Immature natural killer cell (primary cell): ENCODE data around the gene TOR4A. TPM values are rescaled to one million over a fixed set of nuclear protein-coding genes. Genes with fewer than 3 reads are reported as not detected.
"Not testable (repeated sequence)": the region's sequence is repeated elsewhere in the genome, so short reads cannot be mapped to it uniquely, and the experiment has no call there.

ENCODE experiments used
- DNase-seq, 3 donors: peaks; one replicate each; pipeline ENCODE4 v3.0.0; 2022; ENCODE audit warnings: mixed read lengths in 1 of 3
- H3K27ac Mint-ChIP-seq, 6 donors: one replicate each; pipeline ENCODE4 v1.8.0; 2020; ENCODE audit warnings: mixed read lengths in 6 of 6, mild to moderate bottlenecking in 5 of 6, inconsistent platforms in 4 of 6, moderate library complexity in 3 of 6
- H3K27me3 Mint-ChIP-seq, 3 donors: one replicate each; pipeline ENCODE4 v1.8.0; 2020 to 2021; ENCODE audit warnings: low read depth in 3 of 3, mild to moderate bottlenecking in 3 of 3, mixed read lengths in 3 of 3, moderate library complexity in 3 of 3, inconsistent platforms in 1 of 3
- H3K36me3 Mint-ChIP-seq, 3 donors: one replicate each; pipeline ENCODE4 v1.8.0; 2020; ENCODE audit warnings: mixed read lengths in 3 of 3, inconsistent platforms in 2 of 3, mild to moderate bottlenecking in 2 of 3
- H3K4me1 Mint-ChIP-seq, 2 donors: one replicate each; pipeline ENCODE4 v1.8.0; 2020; ENCODE audit warnings: inconsistent platforms in 2 of 2, mild to moderate bottlenecking in 2 of 2, mixed read lengths in 2 of 2, moderate library complexity in 1 of 2
- H3K4me3 Mint-ChIP-seq, 5 donors: one replicate each; pipeline ENCODE4 v1.8.0; 2020; ENCODE audit warnings: mild to moderate bottlenecking in 5 of 5, mixed read lengths in 5 of 5, inconsistent platforms in 3 of 5, moderate library complexity in 3 of 5
- H3K9me3 Mint-ChIP-seq, 6 donors: one replicate each; pipeline ENCODE4 v1.8.0; 2020; ENCODE audit warnings: mild to moderate bottlenecking in 6 of 6, mixed read lengths in 6 of 6, inconsistent platforms in 4 of 6, moderate library complexity in 3 of 6
- polyA plus RNA-seq, 3 donors: library from polyadenylated mRNA; unstranded; fragments of 300-500 nt; fragmentation: Illumina TruSeq; gene quantifications; one replicate each; pipeline ENCODE4 v1.2.3, GENCODE V29; 2021

Gene TOR4A
- polyA plus RNA-seq, 3 donors from 2014 or later, result 4.9 to 13.9 (median 7.2) TPM

DNA sequence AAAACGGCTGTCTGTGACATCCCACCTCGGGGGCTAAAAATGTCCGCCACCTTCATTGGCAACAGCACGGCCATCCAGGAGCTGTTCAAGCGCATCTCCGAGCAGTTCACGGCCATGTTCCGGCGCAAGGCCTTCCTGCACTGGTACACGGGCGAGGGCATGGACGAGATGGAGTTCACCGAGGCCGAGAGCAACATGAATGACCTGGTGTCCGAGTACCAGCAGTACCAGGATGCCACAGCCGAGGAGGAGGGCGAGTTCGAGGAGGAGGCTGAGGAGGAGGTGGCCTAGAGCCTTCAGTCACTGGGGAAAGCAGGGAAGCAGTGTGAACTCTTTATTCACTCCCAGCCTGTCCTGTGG lies 34.3 kb upstream of the TOR4A start:
- H3K4me1 Mint-ChIP-seq, result peaks cover 28% of the 10 kb centered on the region in 2 donors
- not testable (repeated sequence) for H3K36me3 Mint-ChIP-seq, H3K27ac Mint-ChIP-seq, H3K9me3 Mint-ChIP-seq
- peaks cover 12 to 28% (median 25%) of the 10 kb centered on the region in 3 donors for H3K27me3 Mint-ChIP-seq
- H3K4me3 Mint-ChIP-seq, result peak overlapping the region in 2 of 5 donors; percentile 21 to 24
- peak in 1 of 3 donors; percentile 14 for DNase-seq

DNA sequence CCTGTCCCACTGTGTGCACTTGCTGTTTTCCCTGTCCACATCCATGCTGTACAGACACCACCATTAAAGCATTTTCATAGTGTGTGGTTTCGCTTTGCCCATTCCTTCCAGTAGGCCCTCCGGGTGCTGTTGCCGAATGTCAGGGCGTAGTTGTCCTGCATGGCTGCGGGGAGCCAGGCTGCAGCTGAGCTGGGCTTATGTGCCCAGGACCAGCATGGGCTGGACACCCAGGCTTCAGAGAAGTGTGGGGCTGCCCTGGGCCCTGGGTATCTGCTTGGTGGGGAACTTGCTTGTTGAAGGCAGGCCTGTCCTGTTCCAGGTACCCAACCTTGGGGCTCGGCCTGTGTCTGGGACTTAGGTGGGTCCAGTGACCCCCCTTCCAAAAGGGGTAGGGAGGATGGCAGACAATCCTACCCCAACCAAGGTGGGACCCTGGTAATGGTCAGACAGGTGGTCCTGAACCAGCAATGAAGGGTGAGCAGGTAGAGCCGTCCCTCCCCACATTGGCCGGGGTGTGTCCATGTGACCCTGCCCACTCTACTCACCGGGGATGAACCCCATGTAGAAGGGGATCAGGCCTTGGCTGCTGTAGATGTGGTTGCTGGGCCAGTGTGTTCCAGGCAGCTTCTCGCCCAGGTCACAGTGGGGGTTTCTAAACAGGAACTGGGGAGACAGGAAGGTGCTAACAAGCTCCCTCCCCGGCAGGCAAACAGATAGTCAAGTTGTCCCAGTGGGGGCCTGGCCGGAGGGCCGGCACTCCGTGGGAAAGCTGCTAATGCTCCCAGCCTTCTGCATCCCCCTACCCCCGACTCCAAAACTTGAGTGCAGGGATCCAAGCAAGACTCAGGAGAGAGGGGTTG lies 33.7 kb upstream of the TOR4A start:
- H3K4me1 Mint-ChIP-seq, result peaks cover 25 to 27% of the 10 kb centered on the region in 2 donors
- DNase-seq, result peak in 2 of 3 donors; percentile 15 to 16
- peaks cover 0 to 3% (median 0%) of the 10 kb centered on the region in 3 donors for H3K36me3 Mint-ChIP-seq
- H3K9me3 Mint-ChIP-seq, result no peaks in the 10 kb centered on the region
- H3K27me3 Mint-ChIP-seq, result peaks cover 12 to 28% (median 25%) of the 10 kb centered on the region in 3 donors
- no peak overlapping the region for H3K27ac Mint-ChIP-seq
- peak overlapping the region in 2 of 5 donors; percentile 27 to 36 for H3K4me3 Mint-ChIP-seq

DNA sequence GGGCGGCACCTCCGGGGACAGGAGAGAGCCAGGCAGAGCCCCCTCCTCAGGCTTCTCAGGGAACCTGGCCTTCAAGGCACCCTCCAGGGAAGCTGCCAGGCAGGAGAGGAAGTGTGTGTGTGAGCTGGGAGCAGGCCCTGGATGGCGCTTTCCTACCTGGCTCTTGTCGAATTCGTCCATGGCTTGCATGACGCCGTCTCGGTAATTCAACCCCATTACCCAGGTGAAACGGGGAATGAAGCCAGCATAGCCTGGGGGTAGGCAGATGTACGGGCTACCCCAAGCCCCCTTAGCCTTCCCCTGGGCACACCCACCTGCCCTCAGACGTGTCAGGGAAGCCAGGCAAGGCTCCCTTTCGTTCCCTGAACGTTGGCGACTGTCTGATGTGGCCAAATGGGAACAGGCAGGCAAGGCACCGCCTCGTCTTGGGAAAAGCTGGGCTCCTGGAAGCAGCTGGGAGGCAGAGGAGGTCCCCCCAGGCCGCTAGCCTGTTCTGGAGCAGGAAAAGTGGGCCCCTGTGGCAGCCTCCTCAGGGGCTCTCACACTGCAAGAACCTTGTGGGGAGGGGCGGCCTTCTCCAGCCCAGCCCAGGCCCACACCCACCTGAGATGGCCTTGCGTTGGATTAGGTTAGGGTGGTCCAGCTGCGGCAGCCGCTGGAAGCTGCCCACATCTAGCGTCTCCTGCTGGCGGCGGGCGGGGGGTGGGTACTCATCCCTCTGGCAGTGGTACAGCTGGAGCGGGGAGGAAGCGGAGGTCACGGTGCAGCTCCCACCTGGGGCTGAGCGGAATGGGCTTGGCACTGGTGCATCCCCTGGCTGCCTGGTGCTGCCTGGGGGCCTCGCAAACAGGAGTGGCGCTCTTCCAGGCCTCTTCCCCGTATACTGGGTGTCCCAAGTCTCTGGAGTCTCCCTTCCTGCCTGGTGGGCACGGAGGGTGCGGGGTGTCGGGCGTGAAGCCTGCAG lies 32.8 kb upstream of the TOR4A start:
- Mint-ChIP-seq H3K9me3 (no peaks in the 10 kb centered on the region), H3K27me3 (peaks cover 12 to 26% (median 25%) of the 10 kb centered on the region in 3 donors), H3K4me3 (no peak overlapping the region), H3K36me3 (peaks cover 0 to 3% (median 0%) of the 10 kb centered on the region in 3 donors), H3K27ac (no peak overlapping the region), H3K4me1 (peaks cover 19 to 22% of the 10 kb centered on the region in 2 donors)
- no peak for DNase-seq

DNA sequence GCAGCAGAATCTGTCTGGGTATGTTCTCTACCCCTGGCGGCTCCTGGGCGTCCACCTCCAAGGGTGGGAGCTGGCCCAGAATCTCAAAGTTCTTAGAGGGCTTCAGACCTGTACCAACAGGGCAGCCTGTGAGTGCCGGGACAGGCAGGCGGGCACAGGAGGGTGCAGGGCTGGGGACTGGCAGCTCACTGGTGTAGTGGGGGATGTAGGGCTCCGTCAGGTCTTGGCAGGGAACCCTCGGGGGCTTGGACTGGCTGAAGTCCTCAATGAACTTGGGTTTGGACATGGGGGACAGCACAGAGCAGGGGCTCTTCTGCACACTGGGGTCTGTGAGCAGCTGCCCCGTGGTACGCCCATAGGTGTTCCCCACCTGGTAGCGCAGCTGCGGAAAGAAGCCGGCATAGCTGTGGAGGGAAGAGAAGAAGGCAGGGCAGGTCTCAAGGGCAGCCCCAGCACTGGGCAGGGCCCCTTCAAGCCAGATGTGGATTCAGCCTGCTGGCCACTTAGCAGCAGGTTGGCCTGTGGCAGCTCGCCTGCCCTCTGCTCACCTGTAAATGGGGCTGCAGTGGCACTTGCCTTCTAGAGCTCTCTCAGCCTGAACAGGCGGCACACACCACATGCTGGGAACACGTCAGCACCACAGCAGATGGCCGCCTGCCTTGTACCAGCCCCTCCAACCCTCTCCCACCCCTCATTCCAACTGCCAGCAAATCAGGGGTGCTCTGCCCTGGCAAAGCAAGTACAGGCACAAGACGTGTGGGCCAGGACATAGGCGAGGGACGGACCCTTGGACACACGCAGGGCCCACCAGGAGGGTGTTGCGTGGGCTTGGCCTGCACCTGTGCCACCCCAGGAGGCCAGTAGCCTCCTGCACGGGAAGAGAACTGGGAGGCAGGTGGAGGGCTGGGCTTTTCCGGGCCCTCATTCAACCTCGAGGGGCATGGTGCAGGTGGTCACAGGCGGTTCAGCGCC lies 31.8 kb upstream of the TOR4A start:
- H3K27ac Mint-ChIP-seq, result no peak overlapping the region
- no peaks in the 10 kb centered on the region for H3K9me3 Mint-ChIP-seq
- peaks cover 12 to 25% (median 20%) of the 10 kb centered on the region in 3 donors for H3K27me3 Mint-ChIP-seq
- H3K36me3 Mint-ChIP-seq, result peaks cover 0 to 3% (median 0%) of the 10 kb centered on the region in 3 donors
- no peak for DNase-seq
- H3K4me3 Mint-ChIP-seq, result no peak overlapping the region
- peaks cover 16 to 22% of the 10 kb centered on the region in 2 donors for H3K4me1 Mint-ChIP-seq

GRCh38 chr9:137247135-137247915 lies 30.2 kb upstream of the TOR4A start:
- no peak for DNase-seq
- H3K4me1 Mint-ChIP-seq, result peaks cover 11 to 13% of the 10 kb centered on the region in 2 donors
- no peak overlapping the region for H3K27ac Mint-ChIP-seq
- no peak overlapping the region for H3K4me3 Mint-ChIP-seq
- peaks cover 5 to 17% (median 12%) of the 10 kb centered on the region in 3 donors for H3K27me3 Mint-ChIP-seq
- H3K9me3 Mint-ChIP-seq, result no peaks in the 10 kb centered on the region
- H3K36me3 Mint-ChIP-seq, result peaks cover 0 to 3% (median 0%) of the 10 kb centered on the region in 3 donors

GRCh38 chr9:137247916-137248175 lies 29.7 kb upstream of the TOR4A start:
- H3K36me3 Mint-ChIP-seq, result peaks cover 0 to under 1% (median 0%) of the 10 kb centered on the region in 3 donors
- DNase-seq, result no peak
- H3K4me1 Mint-ChIP-seq, result peaks cover 6 to 7% of the 10 kb centered on the region in 2 donors
- H3K9me3 Mint-ChIP-seq, result no peaks in the 10 kb centered on the region
- peaks cover 1 to 12% (median 7%) of the 10 kb centered on the region in 3 donors for H3K27me3 Mint-ChIP-seq
- no peak overlapping the region for H3K27ac Mint-ChIP-seq
- H3K4me3 Mint-ChIP-seq, result no peak overlapping the region

DNA sequence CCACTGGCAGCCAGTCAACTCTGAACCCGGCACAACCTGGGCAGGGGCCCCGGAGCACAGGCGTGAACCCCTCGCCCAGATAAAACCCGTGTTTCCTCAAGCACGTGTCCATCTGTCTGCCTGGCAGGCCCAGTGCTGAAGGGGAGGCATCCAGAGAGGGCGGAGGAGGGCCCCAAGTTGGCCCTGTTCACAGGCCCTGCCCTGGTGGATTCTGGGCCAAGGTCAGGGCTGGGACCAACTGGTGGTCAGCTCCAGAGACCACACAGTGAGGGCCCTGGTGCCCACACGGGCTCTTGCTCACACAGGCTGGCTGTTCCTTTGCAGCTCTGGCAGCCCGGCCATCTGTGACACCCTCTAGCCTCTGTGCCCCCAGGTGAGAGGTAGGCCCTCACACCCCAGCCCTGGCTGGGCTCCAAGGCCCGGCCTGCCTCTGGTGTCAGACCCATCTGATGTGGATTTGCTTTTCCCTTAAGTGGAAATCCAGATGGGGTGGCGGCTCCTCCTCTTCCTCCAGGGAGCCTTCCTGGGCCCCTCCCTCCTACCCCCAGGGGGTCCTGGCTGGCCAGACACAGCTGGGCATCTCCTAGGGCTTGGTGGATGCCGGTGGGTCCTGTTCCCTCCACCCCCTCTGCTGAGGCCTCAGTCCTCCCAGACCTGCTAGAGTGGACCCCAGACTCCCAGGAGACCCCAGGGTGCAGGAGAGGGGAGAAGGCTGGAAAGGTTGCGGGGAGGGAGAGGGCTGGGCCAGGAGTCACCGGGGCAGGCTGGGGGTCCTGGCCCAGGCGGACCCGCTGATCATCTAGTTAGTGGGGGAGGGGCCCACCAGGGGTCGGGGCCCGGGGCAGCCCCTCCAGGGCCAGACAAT lies 27.0 kb upstream of the TOR4A start:
- Mint-ChIP-seq H3K27me3 (peaks cover 0 to 5% (median 3%) of the 10 kb centered on the region in 3 donors), H3K36me3 (no peaks in the 10 kb centered on the region), H3K4me3 (no peak overlapping the region), H3K9me3 (peaks cover 0 to 2% (median 0%) of the 10 kb centered on the region in 6 donors), H3K27ac (no peak overlapping the region), H3K4me1 (peaks cover 4% of the 10 kb centered on the region in 2 donors)
- DNase-seq, result no peak

DNA sequence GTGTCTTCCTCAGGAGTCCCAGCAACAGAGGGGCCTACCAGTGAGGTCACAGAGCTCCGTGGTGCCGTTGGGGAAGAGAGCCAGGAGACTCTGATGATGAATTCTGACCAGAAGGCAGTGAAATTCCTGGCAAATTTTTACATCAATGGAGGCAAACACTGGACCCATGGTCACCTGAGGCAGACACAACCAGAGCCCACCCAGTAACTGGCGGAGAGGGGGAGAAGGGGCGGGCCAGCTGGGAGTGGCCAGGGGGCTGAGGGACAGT lies 26.4 kb upstream of the TOR4A start, which contains the start of gene STPG3:
STPG3 (plus strand) TSS at position 93 of the 268 bp plus-strand sequence; CDS start at position 94, 1 bp downstream.
- Mint-ChIP-seq H3K4me3 (no peak within 1 kb of the TSS), H3K4me1 (peaks cover 9% of the 10 kb centered on the region in 2 donors), H3K27me3 (peaks cover 0 to 5% (median 3%) of the 10 kb centered on the region in 3 donors), H3K9me3 (peaks cover 0 to 2% (median 0%) of the 10 kb centered on the region in 6 donors), H3K36me3 (no peaks in the 10 kb centered on the region), H3K27ac (no peak within 1 kb of the TSS)
- no peak for DNase-seq

DNA sequence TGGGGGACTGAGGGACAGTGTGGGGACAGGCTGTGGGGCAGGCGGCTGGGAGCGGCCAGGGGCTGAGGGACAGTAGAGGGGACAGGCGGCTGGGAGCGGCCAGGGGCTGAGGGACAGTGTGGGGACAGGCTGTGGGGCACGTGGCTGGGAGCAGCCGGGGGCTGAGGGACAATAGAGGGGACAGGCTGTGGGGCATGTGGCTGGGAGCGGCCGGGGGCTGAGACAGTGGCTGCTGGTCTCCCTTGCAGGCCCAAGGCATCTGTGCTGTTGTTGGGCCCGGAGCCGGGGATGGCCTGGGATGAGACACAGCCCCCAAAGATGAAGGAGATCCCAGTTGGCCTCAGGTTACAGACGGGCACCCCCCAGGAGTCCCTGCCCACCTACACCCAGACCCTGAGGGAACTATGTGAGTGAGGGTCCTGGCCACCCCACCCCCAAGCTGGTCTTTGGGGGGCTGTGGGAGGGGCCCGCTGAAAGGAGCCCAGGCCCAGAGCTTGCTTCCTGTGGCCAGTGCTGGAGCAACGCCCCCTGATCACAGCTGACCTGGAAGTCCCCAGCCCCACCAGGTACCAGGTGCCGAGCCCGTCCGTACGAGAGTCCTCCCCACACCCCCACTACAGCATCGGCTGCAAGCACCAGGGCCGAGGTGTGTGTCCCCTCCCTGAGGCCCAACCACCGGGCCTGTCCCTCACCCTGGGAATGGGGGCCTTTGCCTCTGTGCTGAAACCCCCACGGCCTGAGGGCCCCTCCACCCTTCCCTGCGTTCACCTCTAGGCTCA lies 25.8 kb upstream of the TOR4A start:
- Mint-ChIP-seq H3K4me1 (peaks cover 14% of the 10 kb centered on the region in 2 donors), H3K27me3 (peaks cover 0 to 5% (median 3%) of the 10 kb centered on the region in 3 donors), H3K27ac (no peak overlapping the region), H3K4me3 (no peak overlapping the region), H3K9me3 (peaks cover 0 to 2% (median 0%) of the 10 kb centered on the region in 6 donors), H3K36me3 (no peaks in the 10 kb centered on the region)
- no peak for DNase-seq

DNA sequence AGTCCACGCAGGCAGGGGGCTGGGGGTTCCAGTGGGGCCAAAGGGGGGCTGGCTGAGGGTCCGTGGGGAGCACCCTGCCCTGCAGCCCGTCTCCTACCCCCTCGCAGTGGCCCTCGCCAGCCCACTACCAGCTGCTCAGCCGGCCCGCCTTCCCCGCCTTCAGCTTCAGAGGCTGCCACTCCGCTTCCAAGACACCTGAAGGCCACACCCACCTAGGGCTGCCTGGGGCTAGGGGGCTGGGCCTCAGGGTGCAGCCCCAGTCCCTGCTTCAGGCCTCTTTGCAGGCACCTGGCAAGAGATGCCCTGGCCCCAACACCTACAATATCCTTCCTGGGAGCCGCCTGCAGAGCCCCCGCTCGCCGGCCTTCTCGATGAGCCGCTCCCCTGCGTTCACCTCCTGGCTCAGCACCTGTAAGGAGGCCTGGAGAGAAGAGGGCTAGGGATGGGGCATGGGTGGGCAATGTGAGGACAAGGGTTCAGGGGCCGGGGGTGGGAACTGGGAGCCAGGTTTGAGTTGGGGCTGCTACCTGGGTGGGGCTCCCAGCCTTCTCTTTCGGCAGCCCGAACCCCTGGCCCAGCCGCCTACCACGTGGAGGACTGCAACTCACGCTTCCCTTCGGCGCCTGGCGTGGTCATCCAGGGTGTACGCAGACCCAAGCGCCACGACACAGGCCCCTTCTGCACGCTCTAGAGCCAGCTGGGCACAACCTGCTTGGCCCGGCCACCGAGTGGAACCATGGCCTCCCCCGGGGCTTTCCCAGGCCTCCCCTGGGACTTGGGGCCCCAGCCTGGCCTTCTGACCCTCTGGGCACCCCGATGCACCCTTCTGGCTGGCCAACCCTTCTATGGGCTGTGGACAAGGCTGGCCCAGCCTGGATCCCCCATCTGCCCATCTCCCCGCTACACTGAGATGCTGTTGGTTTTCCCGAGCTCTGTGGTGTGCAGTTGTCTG lies 24.7 kb upstream of the TOR4A start:
- Mint-ChIP-seq H3K4me3 (peak overlapping the region in 1 of 5 donors; percentile 12), H3K27ac (no peak overlapping the region), H3K27me3 (peaks cover 0 to 4% (median 3%) of the 10 kb centered on the region in 3 donors), H3K36me3 (no peaks in the 10 kb centered on the region), H3K4me1 (peaks cover 15 to 20% of the 10 kb centered on the region in 2 donors), H3K9me3 (peaks cover 0 to 2% (median 0%) of the 10 kb centered on the region in 6 donors)
- DNase-seq, result no peak
